Astrocyte (in vitro differentiated cells and primary cell): ENCODE measurements around the gene ARID2.

Experiments used
- EZH2 ChIP-seq: IDR thresholded peaks from 2 replicates; pipeline ENCODE4 v1.6.1; 2012; ENCODE audit warnings: mild to moderate bottlenecking, low read length, inconsistent platforms; ENCODE audit not compliant: insufficient read depth
- TF ChIP-seq, protein P1 (sequence below): IDR thresholded peaks from 2 replicates; pipeline ENCODE4 v1.5.1; 2011; ENCODE audit warnings: low read depth, mild to moderate bottlenecking, inconsistent platforms, low read length, moderate library complexity; ENCODE audit not compliant: insufficient read depth

DNA sequence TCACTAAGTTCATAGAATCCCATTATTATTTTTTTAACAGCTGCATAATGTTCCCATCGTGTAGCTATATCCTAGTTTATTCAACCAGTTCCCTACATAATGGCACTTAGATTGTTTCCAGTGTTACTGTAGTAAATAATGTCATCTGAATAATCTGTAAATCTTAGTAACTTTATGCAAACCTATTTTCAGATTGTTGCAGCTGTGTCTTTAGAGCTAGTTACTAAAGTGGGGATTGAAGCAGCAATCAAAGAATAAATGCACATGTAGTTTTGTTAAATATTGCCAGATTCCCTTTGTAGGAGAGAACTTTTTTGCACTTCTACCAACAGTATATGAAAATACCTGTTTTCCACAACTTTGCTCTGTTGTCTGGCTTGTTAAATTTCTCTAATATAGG is 13.1 kb downstream of the ARID2 start:
- TF ChIP-seq, protein P1, sequence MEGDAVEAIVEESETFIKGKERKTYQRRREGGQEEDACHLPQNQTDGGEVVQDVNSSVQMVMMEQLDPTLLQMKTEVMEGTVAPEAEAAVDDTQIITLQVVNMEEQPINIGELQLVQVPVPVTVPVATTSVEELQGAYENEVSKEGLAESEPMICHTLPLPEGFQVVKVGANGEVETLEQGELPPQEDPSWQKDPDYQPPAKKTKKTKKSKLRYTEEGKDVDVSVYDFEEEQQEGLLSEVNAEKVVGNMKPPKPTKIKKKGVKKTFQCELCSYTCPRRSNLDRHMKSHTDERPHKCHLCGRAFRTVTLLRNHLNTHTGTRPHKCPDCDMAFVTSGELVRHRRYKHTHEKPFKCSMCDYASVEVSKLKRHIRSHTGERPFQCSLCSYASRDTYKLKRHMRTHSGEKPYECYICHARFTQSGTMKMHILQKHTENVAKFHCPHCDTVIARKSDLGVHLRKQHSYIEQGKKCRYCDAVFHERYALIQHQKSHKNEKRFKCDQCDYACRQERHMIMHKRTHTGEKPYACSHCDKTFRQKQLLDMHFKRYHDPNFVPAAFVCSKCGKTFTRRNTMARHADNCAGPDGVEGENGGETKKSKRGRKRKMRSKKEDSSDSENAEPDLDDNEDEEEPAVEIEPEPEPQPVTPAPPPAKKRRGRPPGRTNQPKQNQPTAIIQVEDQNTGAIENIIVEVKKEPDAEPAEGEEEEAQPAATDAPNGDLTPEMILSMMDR, result no peak
- TF ChIP-seq EZH2, result no peak
